ENCODE data around the gene NRM.
A peak's percentile ranks its signal among the peaks of the same experiment; 100 is the strongest.

DNA sequence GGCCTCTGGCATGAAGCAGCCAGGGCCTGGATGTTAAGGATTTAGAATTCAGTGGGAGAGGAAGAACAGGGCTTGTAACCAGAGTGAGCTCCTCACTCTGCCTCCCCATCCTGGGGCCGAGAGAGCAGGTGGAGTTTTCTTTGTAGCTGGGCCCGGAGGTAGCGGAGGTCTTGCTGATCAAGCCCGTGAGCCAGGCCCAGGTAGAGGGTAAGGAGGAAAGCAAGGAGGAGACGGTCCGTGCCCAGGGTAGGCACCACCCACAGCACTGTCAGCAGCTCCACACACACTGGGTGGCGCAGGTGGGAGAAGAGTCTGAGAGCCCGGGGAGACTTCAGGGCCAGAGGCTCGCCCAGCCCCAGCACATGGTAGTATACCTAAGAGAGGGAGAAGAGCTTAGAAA, 2.2 kb downstream of the NRM start:
- TF ChIP-seq EZH2phosphoT487 (IDR thresholded peaks at IDR 0.05; ENCODE audit: borderline replicate concordance, low read depth, low read length) (no peak), CTCF (conservative IDR thresholded peaks at IDR 0.05; ENCODE audit: low read length) (peak; percentile 62)
